GM23248 (cell line): ENCODE results near the gene ZNF76. TPM values are rescaled to one million over a fixed set of nuclear protein-coding genes. Genes with fewer than 3 reads are reported as not detected.

Source experiments
- DNase-seq: peaks from one replicate; pipeline ENCODE4 v3.0.0-alpha.2; 2015
- H2AFZ ChIP-seq: fragments of 200-600 bp; sonication (generic); 2 replicates; pipeline ENCODE4 v1.6.1; 2016; ENCODE audit warnings: antibody characterized with exemption
- H3F3A ChIP-seq: fragments of 200-600 bp; sonication (generic); 2 replicates; pipeline ENCODE4 v1.6.1; 2016; ENCODE audit warnings: mild to moderate bottlenecking, antibody characterized with exemption, mixed run types; ENCODE audit not compliant: insufficient read depth
- H3K27ac ChIP-seq: fragments of 200-600 bp; sonication (generic); 2 replicates; pipeline ENCODE4 v1.5.1; 2016; ENCODE audit warnings: mild to moderate bottlenecking
- H3K27me3 ChIP-seq: fragments of 200-600 bp; sonication (generic); replicated peaks from 2 replicates; pipeline ENCODE4 v1.6.1; 2016; ENCODE audit warnings: mild to moderate bottlenecking; ENCODE audit not compliant: insufficient read depth
- H3K36me3 ChIP-seq: fragments of 200-600 bp; sonication (generic); 2 replicates; pipeline ENCODE4 v1.6.1; 2016; ENCODE audit warnings: low read depth, mild to moderate bottlenecking
- H3K4me1 ChIP-seq: fragments of 200-600 bp; sonication (generic); 2 replicates; pipeline ENCODE4 v1.6.1; 2016; ENCODE audit warnings: mild to moderate bottlenecking; ENCODE audit not compliant: insufficient read depth
- H3K4me2 ChIP-seq: fragments of 200-600 bp; sonication (generic); one replicate; pipeline ENCODE4 v1.6.1; 2016; ENCODE audit warnings: mild to moderate bottlenecking; ENCODE audit not compliant: unreplicated experiment
- H3K4me3 ChIP-seq: fragments of 200-600 bp; sonication (generic); 2 replicates; pipeline ENCODE4 v1.5.1; 2016; ENCODE audit warnings: mild to moderate bottlenecking
- H3K79me2 ChIP-seq: fragments of 200-600 bp; sonication (generic); 2 replicates; pipeline ENCODE4 v1.6.1; 2016; ENCODE audit warnings: mild to moderate bottlenecking; ENCODE audit not compliant: insufficient read depth
- H3K9ac ChIP-seq: fragments of 200-600 bp; sonication (generic); 2 replicates; pipeline ENCODE4 v1.6.1; 2016; ENCODE audit warnings: mild to moderate bottlenecking
- H3K9me2 ChIP-seq: fragments of 200-600 bp; sonication (generic); 2 replicates; pipeline ENCODE4 v1.6.1; 2016; ENCODE audit warnings: mixed run types, mild to moderate bottlenecking, moderate library complexity; ENCODE audit not compliant: insufficient read depth
- H3K9me3 ChIP-seq: fragments of 200-600 bp; sonication (generic); one replicate; pipeline ENCODE4 v1.6.1; 2017; ENCODE audit warnings: low read depth
- H4K20me1 ChIP-seq: fragments of 200-600 bp; sonication (generic); 2 replicates; pipeline ENCODE4 v1.6.0; 2016; ENCODE audit not compliant: insufficient read depth
- EZH2 ChIP-seq: fragments of 200-600 bp; sonication (generic); IDR thresholded peaks from 2 replicates; pipeline ENCODE4 v1.6.1; 2018; ENCODE audit warnings: antibody characterized with exemption, mild to moderate bottlenecking; ENCODE audit not compliant: insufficient read depth, poor library complexity, severe bottlenecking
- EZH2phosphoT487 ChIP-seq: fragments of 200-600 bp; sonication (generic); IDR thresholded peaks from 2 replicates; pipeline ENCODE4 v1.6.1; 2018; ENCODE audit warnings: antibody characterized with exemption, moderate library complexity, mild to moderate bottlenecking, low read depth; ENCODE audit not compliant: insufficient read depth
- WGBS, 2 experiments: methylation state at CpG; one replicate each; pipeline ENCODE4 v1.1.6; 2015 to 2017; ENCODE audit warnings: low lambda C conversion rate in 2 of 2, low coverage in 1 of 2; ENCODE audit errors: missing lambda C conversion rate in 2 of 2; 5-methylcytosine and 5-hydroxymethylcytosine counted together
- in situ Hi-C: fragments of 300-500 bp; cut with MboI; formaldehyde crosslinking; loops from 2 replicates; pipeline ENCODE4 v1.15.0; 2020
- polyA plus RNA-seq: library from polyadenylated mRNA; unstranded; fragments of >200 nt; fragmentation: Nextera tagmentation; extraction: Ambion mirVana; gene quantifications from 2 replicates; pipeline ENCODE4 v1.2.1, GENCODE V29; 2016
- total RNA-seq: library from RNA; depleted of rRNA; stranded (reverse); fragments of >200 nt; shearing (Covaris generic); gene quantifications from 2 replicates; pipeline ENCODE4 v1.2.3, GENCODE V29; 2014

The ZNF76 gene
- total and polyA plus RNA-seq, 2 experiments from 2014 or later = 14.3 to 15.9 TPM

- no peak for DNase-seq
- TF ChIP-seq EZH2phosphoT487 = no peak
- TF ChIP-seq EZH2 = no peak
- H3K27me3 ChIP-seq = no peaks in the 10 kb centered on the region
- H3F3A ChIP-seq = 0 out of 2 replicates have a peak, but pooled peaks cover 3% of the 10 kb centered on the region
- in situ Hi-C loops = no loop called here
- no peaks in the 10 kb centered on the region for H3K9me3 ChIP-seq
- H4K20me1 ChIP-seq = no peaks in the 10 kb centered on the region
- 82 to 84% methylated on average over 2 of the region's 2 CpGs for WGBS, 2 experiments
- no peak overlapping the region for H2AFZ ChIP-seq
- H3K9ac ChIP-seq = no peak overlapping the region
- no peak overlapping the region for H3K4me2 ChIP-seq
- no peaks in the 10 kb centered on the region for H3K79me2 ChIP-seq
- no peak overlapping the region for H3K27ac ChIP-seq
- H3K4me3 ChIP-seq = no peak overlapping the region
- no peaks in the 10 kb centered on the region; the same call in 1 of the 2 replicates for H3K4me1 ChIP-seq
- peaks cover 9% of the 10 kb centered on the region; the same call in 1 of the 2 replicates for H3K36me3 ChIP-seq
- H3K9me2 ChIP-seq = no peaks in the 10 kb centered on the region
Measured at GRCh38 chr6:35295036-35295435, 35.5 kb downstream of the ZNF76 start.

GRCh38 chr6:35295521-35296315 is 36.2 kb downstream of the ZNF76 start:
- WGBS, 2 experiments = 59 to 62% methylated on average over 3 of the region's 3 CpGs
- no peaks in the 10 kb centered on the region for H3K9me2 ChIP-seq
- no peak overlapping the region for H3K27ac ChIP-seq
- H3K9me3 ChIP-seq = no peaks in the 10 kb centered on the region
- DNase-seq = no peak
- no peaks in the 10 kb centered on the region for H3K79me2 ChIP-seq
- no peak overlapping the region for H3K4me2 ChIP-seq
- H3K36me3 ChIP-seq = peaks cover 4% of the 10 kb centered on the region; the same call in 1 of the 2 replicates
- no peaks in the 10 kb centered on the region; the same call in 1 of the 2 replicates for H3K4me1 ChIP-seq
- no peaks in the 10 kb centered on the region for H3K27me3 ChIP-seq
- in situ Hi-C loops = no loop called here
- H3K9ac ChIP-seq = no peak overlapping the region
- TF ChIP-seq EZH2 = no peak
- no peak for TF ChIP-seq EZH2phosphoT487
- H2AFZ ChIP-seq = no peak overlapping the region
- no peaks in the 10 kb centered on the region for H4K20me1 ChIP-seq
- 0 out of 2 replicates have a peak, but pooled peaks cover 3% of the 10 kb centered on the region for H3F3A ChIP-seq
- H3K4me3 ChIP-seq = no peak overlapping the region

GRCh38 chr6:35296931-35297600 is 37.5 kb downstream of the ZNF76 start:
- Histone ChIP-seq H4K20me1 (no peaks in the 10 kb centered on the region), H3K36me3 (0 out of 2 replicates have a peak, but pooled peaks cover 4% of the 10 kb centered on the region), H3K27me3 (no peaks in the 10 kb centered on the region), H3F3A (0 out of 2 replicates have a peak, but pooled peaks cover 3% of the 10 kb centered on the region), H2AFZ (peak overlapping the region; percentile 81), H3K27ac (no peak overlapping the region), H3K9me3 (no peaks in the 10 kb centered on the region), H3K79me2 (no peaks in the 10 kb centered on the region), H3K4me2 (no peak overlapping the region), H3K9ac (peak overlapping the region; percentile 60; the same call in 1 of the 2 replicates), H3K4me3 (peak overlapping the region; percentile 59; the same call in 1 of the 2 replicates), H3K9me2 (no peaks in the 10 kb centered on the region), H3K4me1 (no peaks in the 10 kb centered on the region; the same call in 1 of the 2 replicates)
- no peak for TF ChIP-seq EZH2phosphoT487
- no peak for TF ChIP-seq EZH2
- in situ Hi-C loops = no loop called here
- 42 to 48% methylated on average over 6 of the region's 6 CpGs for WGBS, 2 experiments
- no peak for DNase-seq
